Measurements from ENCODE around the gene STKLD1. TPM values are rescaled to one million over a fixed set of nuclear protein-coding genes. Genes with fewer than 3 reads are reported as not detected.
A peak's percentile ranks its signal among the peaks of the same experiment; 100 is the strongest.

The STKLD1 gene
- total and polyA plus RNA-seq, 9 of the 15 experiments (the other 6 are each of a cell fraction or from before 2014, with no cell fraction given): 0.10 to 0.65 (median 0.33) TPM; not detected in 2

DNA sequence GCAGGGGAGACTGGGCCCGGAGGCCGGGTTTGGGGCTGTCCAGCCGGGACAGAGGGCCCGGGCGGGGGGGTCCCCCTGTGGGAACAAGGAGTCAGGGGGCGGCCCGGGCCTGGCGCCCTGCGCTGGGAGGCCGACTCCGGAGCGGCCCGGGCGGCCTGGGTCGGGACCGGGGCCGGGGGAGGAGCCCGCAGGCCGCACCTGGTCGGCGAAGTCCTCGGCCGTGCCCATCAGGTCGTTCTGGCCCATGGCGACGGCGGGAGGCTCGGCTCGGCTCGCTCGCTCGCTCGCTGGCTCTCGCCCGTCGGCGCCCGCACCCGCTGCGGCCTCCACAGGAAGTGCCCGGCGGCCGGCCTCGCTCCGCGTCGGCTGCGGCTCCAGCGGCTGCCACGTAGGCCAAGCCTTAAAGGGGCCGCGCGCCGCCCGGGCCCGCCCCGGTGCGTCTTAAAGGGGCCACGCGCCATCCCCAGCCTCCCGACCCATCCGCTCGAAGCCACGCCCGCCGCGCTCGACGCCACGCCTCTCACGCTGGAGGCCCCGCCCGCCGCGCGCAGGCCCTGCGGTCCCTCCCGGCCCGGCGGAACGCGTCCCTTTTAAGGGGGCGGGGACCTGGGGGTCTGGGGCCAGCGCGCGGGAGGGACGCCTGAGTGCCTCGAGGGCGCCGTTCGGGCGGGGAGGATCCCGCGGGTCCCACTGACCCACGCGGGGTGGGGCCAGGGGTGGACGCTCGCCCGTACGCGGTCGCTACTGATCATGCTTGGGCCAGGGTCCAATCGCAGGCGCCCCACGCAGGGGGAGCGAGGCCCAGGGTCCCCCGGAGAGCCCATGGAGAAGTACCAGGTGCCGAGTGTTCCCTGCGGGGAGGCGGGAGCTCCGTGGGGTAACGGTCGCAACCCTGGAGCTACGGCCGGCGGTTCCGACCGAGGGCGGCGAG, at the start of gene STKLD1, which contains the start of gene SURF4 (continued):
- no peak for TF ChIP-seq PHF21A (IDR thresholded peaks at IDR 0.05; ENCODE audit: borderline replicate concordance, low read depth)
- TF ChIP-seq SMAD4 (CRISPR knock-in tag; conservative IDR thresholded peaks at IDR 0.05): peak; percentile 70; the same call in 1 of the 2 replicates
- TF ChIP-seq, protein P1, sequence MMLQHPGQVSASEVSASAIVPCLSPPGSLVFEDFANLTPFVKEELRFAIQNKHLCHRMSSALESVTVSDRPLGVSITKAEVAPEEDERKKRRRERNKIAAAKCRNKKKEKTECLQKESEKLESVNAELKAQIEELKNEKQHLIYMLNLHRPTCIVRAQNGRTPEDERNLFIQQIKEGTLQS (IDR thresholded peaks at IDR 0.05): no peak
- TF ChIP-seq, protein P1 (CRISPR knock-in tag; conservative IDR thresholded peaks at IDR 0.05): no peak
- TF ChIP-seq MAFF (IDR thresholded peaks at IDR 0.05; ENCODE audit: low read length): no peak
- TF ChIP-seq HSF4 (CRISPR knock-in tag; IDR thresholded peaks at IDR 0.05; ENCODE audit: borderline replicate concordance): no peak
- TF ChIP-seq CEBPG (CRISPR knock-in tag; IDR thresholded peaks at IDR 0.05): peak; percentile 28; the same call in 1 of the 2 replicates
- TF ChIP-seq CEBPG (tag; conservative IDR thresholded peaks at IDR 0.05 in 1 of 2, IDR thresholded peaks at IDR 0.05 in 1 of 2): no peak
- TF ChIP-seq MTA3 (IDR thresholded peaks at IDR 0.05; ENCODE audit: borderline replicate concordance): peak; percentile 76
- TF ChIP-seq, protein P2, sequence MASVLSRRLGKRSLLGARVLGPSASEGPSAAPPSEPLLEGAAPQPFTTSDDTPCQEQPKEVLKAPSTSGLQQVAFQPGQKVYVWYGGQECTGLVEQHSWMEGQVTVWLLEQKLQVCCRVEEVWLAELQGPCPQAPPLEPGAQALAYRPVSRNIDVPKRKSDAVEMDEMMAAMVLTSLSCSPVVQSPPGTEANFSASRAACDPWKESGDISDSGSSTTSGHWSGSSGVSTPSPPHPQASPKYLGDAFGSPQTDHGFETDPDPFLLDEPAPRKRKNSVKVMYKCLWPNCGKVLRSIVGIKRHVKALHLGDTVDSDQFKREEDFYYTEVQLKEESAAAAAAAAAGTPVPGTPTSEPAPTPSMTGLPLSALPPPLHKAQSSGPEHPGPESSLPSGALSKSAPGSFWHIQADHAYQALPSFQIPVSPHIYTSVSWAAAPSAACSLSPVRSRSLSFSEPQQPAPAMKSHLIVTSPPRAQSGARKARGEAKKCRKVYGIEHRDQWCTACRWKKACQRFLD (CRISPR knock-in tag; IDR thresholded peaks at IDR 0.05): peak; percentile 75
- peak in 1 of 2 experiments; percentile 71; a peak in 2 of 4 replicates for TF ChIP-seq HDAC1 (IDR thresholded peaks at IDR 0.05)
- TF ChIP-seq MECOM (CRISPR knock-in tag; IDR thresholded peaks at IDR 0.05): no peak
- peak; percentile 95 for TF ChIP-seq NEUROD1 (IDR thresholded peaks at IDR 0.05; ENCODE audit: borderline replicate concordance, low read depth, low read length, partially characterized antibody)
- TF ChIP-seq, protein P3, sequence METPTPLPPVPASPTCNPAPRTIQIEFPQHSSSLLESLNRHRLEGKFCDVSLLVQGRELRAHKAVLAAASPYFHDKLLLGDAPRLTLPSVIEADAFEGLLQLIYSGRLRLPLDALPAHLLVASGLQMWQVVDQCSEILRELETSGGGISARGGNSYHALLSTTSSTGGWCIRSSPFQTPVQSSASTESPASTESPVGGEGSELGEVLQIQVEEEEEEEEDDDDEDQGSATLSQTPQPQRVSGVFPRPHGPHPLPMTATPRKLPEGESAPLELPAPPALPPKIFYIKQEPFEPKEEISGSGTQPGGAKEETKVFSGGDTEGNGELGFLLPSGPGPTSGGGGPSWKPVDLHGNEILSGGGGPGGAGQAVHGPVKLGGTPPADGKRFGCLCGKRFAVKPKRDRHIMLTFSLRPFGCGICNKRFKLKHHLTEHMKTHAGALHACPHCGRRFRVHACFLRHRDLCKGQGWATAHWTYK (CRISPR knock-in tag; IDR thresholded peaks at IDR 0.05): no peak; the same call in 1 of the 2 replicates
- no peak for TF ChIP-seq ZC3H8 (IDR thresholded peaks at IDR 0.05)
- TF ChIP-seq CREM (IDR thresholded peaks at IDR 0.05; ENCODE audit: low read depth): peak; percentile 79
- TF ChIP-seq ZNF274 (IDR thresholded peaks at IDR 0.05; ENCODE audit: borderline replicate concordance, low read depth, low read length): no peak
- TF ChIP-seq, protein P4, sequence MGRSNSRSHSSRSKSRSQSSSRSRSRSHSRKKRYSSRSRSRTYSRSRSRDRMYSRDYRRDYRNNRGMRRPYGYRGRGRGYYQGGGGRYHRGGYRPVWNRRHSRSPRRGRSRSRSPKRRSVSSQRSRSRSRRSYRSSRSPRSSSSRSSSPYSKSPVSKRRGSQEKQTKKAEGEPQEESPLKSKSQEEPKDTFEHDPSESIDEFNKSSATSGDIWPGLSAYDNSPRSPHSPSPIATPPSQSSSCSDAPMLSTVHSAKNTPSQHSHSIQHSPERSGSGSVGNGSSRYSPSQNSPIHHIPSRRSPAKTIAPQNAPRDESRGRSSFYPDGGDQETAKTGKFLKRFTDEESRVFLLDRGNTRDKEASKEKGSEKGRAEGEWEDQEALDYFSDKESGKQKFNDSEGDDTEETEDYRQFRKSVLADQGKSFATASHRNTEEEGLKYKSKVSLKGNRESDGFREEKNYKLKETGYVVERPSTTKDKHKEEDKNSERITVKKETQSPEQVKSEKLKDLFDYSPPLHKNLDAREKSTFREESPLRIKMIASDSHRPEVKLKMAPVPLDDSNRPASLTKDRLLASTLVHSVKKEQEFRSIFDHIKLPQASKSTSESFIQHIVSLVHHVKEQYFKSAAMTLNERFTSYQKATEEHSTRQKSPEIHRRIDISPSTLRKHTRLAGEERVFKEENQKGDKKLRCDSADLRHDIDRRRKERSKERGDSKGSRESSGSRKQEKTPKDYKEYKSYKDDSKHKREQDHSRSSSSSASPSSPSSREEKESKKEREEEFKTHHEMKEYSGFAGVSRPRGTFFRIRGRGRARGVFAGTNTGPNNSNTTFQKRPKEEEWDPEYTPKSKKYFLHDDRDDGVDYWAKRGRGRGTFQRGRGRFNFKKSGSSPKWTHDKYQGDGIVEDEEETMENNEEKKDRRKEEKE (IDR thresholded peaks at IDR 0.05; ENCODE audit: borderline replicate concordance in 1 of 2, control insufficient read depth in 1 of 2, low read depth in 2 of 2, low read length in 1 of 2): 0 out of 4 replicates have a peak, but pooled peaks of 1 of the 2 experiments have one; percentile 69

Data from K562 (cell line).